HL-60 (cell line): ENCODE measurements around the gene POLK.
A peak's percentile ranks its signal among the peaks of the same experiment; 100 is the strongest.

ENCODE experiments used
- DNase-seq, 2 experiments: peaks; one replicate each; pipeline ENCODE4 v3.0.0-alpha.2; 2010 to 2020; ENCODE audit warnings: low read depth in 1 of 2, low spot score in 1 of 2
- H3K27ac ChIP-seq: fragments of 250-450 bp; sonication (Bioruptor Pico); replicated peaks from 2 replicates; pipeline ENCODE4 v1.5.1; 2020; ENCODE audit warnings: mild to moderate bottlenecking, moderate library complexity
- H3K27me3 ChIP-seq: fragments of 250-450 bp; sonication (Bioruptor Pico); 2 replicates; pipeline ENCODE4 v1.5.1; 2021; ENCODE audit warnings: mild to moderate bottlenecking, moderate library complexity; ENCODE audit not compliant: insufficient read depth, poor library complexity, severe bottlenecking
- H3K4me3 ChIP-seq: replicated peaks from 2 replicates; pipeline ENCODE4 v1.5.1; 2011; ENCODE audit warnings: mild to moderate bottlenecking, control low read depth, low read length; ENCODE audit not compliant: insufficient read depth
- GABPA ChIP-seq: IDR thresholded peaks from 2 replicates; pipeline ENCODE4 v1.6.1; 2012; ENCODE audit warnings: low read depth
- POLR2AphosphoS5 ChIP-seq: IDR thresholded peaks from 2 replicates; pipeline ENCODE4 v1.6.1; 2012; ENCODE audit warnings: low read depth
- SPI1 ChIP-seq: IDR thresholded peaks from 2 replicates; pipeline ENCODE4 v1.6.1; 2012; ENCODE audit warnings: low read depth, mild to moderate bottlenecking, borderline replicate concordance
- TF ChIP-seq, protein P1 (sequence below): IDR thresholded peaks from 2 replicates; pipeline ENCODE4 v1.6.1; 2012; ENCODE audit warnings: low read depth; ENCODE audit not compliant: insufficient replicate concordance
- TF ChIP-seq, protein P2 (sequence below): IDR thresholded peaks from one replicate; pipeline ENCODE4 v1.5.1; 2011; ENCODE audit warnings: low read length, control low read depth, inconsistent platforms; ENCODE audit not compliant: insufficient read depth

The POLK gene

DNA sequence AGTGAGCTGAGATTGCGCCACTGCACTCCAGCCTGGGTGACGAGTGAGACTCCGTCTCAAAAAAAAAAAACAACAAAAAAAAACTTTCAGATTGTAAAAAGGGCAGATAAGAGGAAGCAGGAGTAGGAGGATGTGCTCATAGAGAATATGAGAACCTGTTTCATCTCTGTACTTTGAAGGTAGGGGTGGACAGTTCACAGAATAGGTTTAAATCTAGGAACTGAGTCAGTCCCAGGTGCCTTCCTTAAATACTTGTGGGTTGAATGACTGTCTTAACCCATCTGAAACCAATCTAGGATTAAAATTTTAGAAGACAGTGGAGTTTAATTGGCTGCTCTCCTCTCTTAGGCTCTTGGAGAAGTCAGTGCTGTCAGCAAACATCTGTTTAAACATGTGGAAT lies 12.4 kb downstream of the POLK start:
- TF ChIP-seq, protein P1, sequence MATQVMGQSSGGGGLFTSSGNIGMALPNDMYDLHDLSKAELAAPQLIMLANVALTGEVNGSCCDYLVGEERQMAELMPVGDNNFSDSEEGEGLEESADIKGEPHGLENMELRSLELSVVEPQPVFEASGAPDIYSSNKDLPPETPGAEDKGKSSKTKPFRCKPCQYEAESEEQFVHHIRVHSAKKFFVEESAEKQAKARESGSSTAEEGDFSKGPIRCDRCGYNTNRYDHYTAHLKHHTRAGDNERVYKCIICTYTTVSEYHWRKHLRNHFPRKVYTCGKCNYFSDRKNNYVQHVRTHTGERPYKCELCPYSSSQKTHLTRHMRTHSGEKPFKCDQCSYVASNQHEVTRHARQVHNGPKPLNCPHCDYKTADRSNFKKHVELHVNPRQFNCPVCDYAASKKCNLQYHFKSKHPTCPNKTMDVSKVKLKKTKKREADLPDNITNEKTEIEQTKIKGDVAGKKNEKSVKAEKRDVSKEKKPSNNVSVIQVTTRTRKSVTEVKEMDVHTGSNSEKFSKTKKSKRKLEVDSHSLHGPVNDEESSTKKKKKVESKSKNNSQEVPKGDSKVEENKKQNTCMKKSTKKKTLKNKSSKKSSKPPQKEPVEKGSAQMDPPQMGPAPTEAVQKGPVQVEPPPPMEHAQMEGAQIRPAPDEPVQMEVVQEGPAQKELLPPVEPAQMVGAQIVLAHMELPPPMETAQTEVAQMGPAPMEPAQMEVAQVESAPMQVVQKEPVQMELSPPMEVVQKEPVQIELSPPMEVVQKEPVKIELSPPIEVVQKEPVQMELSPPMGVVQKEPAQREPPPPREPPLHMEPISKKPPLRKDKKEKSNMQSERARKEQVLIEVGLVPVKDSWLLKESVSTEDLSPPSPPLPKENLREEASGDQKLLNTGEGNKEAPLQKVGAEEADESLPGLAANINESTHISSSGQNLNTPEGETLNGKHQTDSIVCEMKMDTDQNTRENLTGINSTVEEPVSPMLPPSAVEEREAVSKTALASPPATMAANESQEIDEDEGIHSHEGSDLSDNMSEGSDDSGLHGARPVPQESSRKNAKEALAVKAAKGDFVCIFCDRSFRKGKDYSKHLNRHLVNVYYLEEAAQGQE = no peak
- TF ChIP-seq POLR2AphosphoS5 (no peak), SPI1 (no peak), GABPA (no peak)
- TF ChIP-seq, protein P2, sequence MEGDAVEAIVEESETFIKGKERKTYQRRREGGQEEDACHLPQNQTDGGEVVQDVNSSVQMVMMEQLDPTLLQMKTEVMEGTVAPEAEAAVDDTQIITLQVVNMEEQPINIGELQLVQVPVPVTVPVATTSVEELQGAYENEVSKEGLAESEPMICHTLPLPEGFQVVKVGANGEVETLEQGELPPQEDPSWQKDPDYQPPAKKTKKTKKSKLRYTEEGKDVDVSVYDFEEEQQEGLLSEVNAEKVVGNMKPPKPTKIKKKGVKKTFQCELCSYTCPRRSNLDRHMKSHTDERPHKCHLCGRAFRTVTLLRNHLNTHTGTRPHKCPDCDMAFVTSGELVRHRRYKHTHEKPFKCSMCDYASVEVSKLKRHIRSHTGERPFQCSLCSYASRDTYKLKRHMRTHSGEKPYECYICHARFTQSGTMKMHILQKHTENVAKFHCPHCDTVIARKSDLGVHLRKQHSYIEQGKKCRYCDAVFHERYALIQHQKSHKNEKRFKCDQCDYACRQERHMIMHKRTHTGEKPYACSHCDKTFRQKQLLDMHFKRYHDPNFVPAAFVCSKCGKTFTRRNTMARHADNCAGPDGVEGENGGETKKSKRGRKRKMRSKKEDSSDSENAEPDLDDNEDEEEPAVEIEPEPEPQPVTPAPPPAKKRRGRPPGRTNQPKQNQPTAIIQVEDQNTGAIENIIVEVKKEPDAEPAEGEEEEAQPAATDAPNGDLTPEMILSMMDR = no peak
- DNase-seq = peak in 1 of 2 experiments; percentile 1
- Histone ChIP-seq H3K4me3 (no peak overlapping the region), H3K27ac (no peak overlapping the region), H3K27me3 (no peaks in the 10 kb centered on the region)

DNA sequence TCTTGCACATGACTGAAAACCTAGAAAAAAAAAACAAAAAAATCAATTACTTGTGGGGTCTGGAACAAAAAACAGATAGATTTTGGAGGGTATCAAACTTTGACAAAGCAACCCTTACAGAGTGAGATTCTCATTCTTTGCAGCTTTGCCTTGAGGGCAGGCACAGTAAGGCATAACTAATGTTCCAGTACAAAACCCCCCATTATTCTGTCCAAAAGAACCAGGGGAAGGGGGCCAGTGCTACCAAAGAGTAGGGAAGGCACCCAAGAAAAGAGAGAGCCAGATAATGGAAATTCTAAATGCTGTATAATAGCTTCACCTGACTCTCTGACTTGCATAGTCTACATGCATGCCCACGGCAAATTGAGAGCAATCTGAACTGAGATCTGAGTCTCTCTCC lies 12.9 kb downstream of the POLK start:
- TF ChIP-seq, protein P2 = no peak
- no peak for TF ChIP-seq GABPA
- TF ChIP-seq SPI1 = no peak
- TF ChIP-seq POLR2AphosphoS5 = no peak
- TF ChIP-seq, protein P1 = no peak
- no peak for DNase-seq
- Histone ChIP-seq H3K27ac (no peak overlapping the region), H3K4me3 (no peak overlapping the region), H3K27me3 (no peaks in the 10 kb centered on the region)

DNA sequence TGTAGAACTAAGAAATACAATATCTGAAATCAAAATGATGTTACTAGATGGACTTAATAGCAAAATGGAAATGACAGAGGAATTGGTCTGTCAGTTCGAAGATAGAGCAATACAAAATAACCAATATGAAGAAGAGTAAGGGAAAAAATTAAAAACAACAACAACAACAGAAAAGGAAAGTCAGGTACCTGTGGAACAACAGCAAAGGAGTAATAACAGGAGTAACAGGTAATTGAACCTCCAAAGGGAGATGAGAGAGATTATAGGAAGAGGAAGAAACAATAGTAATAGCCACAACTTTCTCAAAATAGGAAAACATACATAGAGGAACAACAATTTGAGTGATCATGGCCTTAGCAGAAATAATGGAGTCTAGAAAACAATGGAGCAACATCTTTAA lies 13.7 kb downstream of the POLK start:
- H3K27ac ChIP-seq = no peak overlapping the region
- H3K27me3 ChIP-seq = no peaks in the 10 kb centered on the region
- DNase-seq = no peak

More for the DNA sequence above, 13.7 kb downstream of the POLK start:
- TF ChIP-seq GABPA (no peak), POLR2AphosphoS5 (no peak), SPI1 (no peak)
- TF ChIP-seq, protein P2 = no peak
- H3K4me3 ChIP-seq = no peak overlapping the region
